ENCODE measurements around the gene BRWD1.

DNA sequence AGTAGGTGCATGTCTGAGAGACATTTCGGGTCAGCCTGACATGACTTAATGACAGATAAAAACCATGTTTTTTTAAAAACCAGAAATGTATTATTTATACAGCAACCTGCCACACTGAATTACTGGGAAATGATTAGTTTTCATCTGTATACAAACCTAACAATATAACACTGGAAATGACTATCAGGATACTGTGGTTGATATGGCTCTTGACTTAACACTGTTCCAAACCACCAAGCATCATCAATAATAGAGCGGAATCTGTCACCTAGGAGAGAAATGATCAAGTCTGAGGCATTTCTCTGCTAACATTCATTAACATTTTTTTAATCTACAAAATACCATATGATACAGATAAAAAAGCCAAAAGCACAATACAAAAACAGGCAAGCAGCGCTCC lies 88.5 kb downstream of the BRWD1 start:
- TF ChIP-seq NFE2L1 (CRISPR knock-in tag; IDR thresholded peaks at IDR 0.05) (no peak), ATF1 (CRISPR knock-in tag; IDR thresholded peaks at IDR 0.05) (no peak), SMAD3 (CRISPR knock-in tag; IDR thresholded peaks at IDR 0.05; ENCODE audit: borderline replicate concordance) (no peak), NR2C2 (CRISPR knock-in tag; IDR thresholded peaks at IDR 0.05) (no peak), TEAD4 (CRISPR knock-in tag; IDR thresholded peaks at IDR 0.05) (no peak), ZNF263 (CRISPR knock-in tag; IDR thresholded peaks at IDR 0.05; ENCODE audit: low read depth) (no peak), FOXJ3 (CRISPR knock-in tag; IDR thresholded peaks at IDR 0.05; ENCODE audit: borderline replicate concordance) (no peak), TP53 (CRISPR knock-in tag; IDR thresholded peaks at IDR 0.05) (no peak)
- TF ChIP-seq, protein P1, sequence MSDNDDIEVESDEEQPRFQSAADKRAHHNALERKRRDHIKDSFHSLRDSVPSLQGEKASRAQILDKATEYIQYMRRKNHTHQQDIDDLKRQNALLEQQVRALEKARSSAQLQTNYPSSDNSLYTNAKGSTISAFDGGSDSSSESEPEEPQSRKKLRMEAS (CRISPR knock-in tag; IDR thresholded peaks at IDR 0.05), result no peak
- TF ChIP-seq, protein P2, sequence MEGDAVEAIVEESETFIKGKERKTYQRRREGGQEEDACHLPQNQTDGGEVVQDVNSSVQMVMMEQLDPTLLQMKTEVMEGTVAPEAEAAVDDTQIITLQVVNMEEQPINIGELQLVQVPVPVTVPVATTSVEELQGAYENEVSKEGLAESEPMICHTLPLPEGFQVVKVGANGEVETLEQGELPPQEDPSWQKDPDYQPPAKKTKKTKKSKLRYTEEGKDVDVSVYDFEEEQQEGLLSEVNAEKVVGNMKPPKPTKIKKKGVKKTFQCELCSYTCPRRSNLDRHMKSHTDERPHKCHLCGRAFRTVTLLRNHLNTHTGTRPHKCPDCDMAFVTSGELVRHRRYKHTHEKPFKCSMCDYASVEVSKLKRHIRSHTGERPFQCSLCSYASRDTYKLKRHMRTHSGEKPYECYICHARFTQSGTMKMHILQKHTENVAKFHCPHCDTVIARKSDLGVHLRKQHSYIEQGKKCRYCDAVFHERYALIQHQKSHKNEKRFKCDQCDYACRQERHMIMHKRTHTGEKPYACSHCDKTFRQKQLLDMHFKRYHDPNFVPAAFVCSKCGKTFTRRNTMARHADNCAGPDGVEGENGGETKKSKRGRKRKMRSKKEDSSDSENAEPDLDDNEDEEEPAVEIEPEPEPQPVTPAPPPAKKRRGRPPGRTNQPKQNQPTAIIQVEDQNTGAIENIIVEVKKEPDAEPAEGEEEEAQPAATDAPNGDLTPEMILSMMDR (IDR thresholded peaks at IDR 0.05), result no peak
- TF ChIP-seq, protein P3, sequence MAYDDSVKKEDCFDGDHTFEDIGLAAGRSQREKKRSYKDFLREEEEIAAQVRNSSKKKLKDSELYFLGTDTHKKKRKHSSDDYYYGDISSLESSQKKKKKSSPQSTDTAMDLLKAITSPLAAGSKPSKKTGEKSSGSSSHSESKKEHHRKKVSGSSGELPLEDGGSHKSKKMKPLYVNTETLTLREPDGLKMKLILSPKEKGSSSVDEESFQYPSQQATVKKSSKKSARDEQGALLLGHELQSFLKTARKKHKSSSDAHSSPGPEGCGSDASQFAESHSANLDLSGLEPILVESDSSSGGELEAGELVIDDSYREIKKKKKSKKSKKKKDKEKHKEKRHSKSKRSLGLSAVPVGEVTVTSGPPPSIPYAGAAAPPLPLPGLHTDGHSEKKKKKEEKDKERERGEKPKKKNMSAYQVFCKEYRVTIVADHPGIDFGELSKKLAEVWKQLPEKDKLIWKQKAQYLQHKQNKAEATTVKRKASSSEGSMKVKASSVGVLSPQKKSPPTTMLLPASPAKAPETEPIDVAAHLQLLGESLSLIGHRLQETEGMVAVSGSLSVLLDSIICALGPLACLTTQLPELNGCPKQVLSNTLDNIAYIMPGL (CRISPR knock-in tag; IDR thresholded peaks at IDR 0.05), result no peak

Measured in WTC11 (cell line).